Activated naive CD8-positive, alpha-beta T cell treated with anti-CD3 and anti-CD28 coated beads, Interleukin-2, amount 10 ng/mL, durations not matched to agents 7 days and 5 days (primary cell): Measurements from ENCODE around the gene CCDC198. TPM values are rescaled to one million over a fixed set of nuclear protein-coding genes. Genes with fewer than 3 reads are reported as not detected.
A peak's percentile ranks its signal among the peaks of the same experiment; 100 is the strongest.

Experiments
- ATAC-seq: fragments of 150-1000 bp; cut with Tn5 transposase; one replicate; pipeline ENCODE4 v1.10.0; 2021; ENCODE audit warnings: low read depth, moderate library complexity
- POLR2A ChIA-PET: fragments of 350-600 bp; sonication (Branson Sonifier 250); formaldehyde crosslinking; loops from one replicate; lab custom pipeline; 2021; ENCODE audit warnings: antibody characterized with exemption; lab: Charles Lee
- DNase-seq: peaks from one replicate; pipeline ENCODE4 v3.0.0; 2021
- H3K27ac Mint-ChIP-seq: one replicate; pipeline ENCODE4 v1.8.0; 2022; ENCODE audit warnings: mild to moderate bottlenecking, mixed read lengths
- H3K27me3 Mint-ChIP-seq: one replicate; pipeline ENCODE4 v1.8.0; 2022; ENCODE audit warnings: mild to moderate bottlenecking, moderate library complexity, mixed read lengths
- H3K36me3 Mint-ChIP-seq: one replicate; pipeline ENCODE4 v1.8.0; 2021; ENCODE audit warnings: mild to moderate bottlenecking, mixed read lengths
- H3K4me1 Mint-ChIP-seq: one replicate; pipeline ENCODE4 v1.8.0; 2021; ENCODE audit warnings: mixed read lengths
- H3K4me3 Mint-ChIP-seq: one replicate; pipeline ENCODE4 v1.8.0; 2022; ENCODE audit warnings: mild to moderate bottlenecking, moderate library complexity, mixed read lengths
- H3K9me3 Mint-ChIP-seq: one replicate; pipeline ENCODE4 v1.8.0; 2021; ENCODE audit warnings: mixed read lengths
- total RNA-seq, 2 experiments: library from RNA; stranded (reverse); gene quantifications; one replicate each; pipeline ENCODE4 v1.2.3, GENCODE V29; 2021

CCDC198 gene, protein sequence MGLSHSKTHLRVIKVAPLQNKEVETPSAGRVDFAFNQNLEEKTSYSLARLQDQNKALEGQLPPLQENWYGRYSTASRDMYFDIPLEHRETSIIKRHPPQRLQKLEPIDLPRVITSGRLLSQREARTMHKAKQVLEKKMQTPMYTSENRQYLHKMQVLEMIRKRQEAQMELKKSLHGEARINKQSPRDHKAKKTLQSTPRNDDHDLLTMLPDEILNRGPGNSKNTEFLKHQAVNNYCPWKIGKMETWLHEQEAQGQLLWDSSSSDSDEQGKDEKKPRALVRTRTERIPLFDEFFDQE
- not detected for total RNA-seq

GRCh38 chr14:57493467-57494181 is at the start of gene CCDC198:
Gene CCDC198, minus strand, starts transcription at chr14:57493857. Its CDS starts 142 bp downstream, at chr14:57493715.
- Mint-ChIP-seq H3K36me3 (no peaks in the 10 kb centered on the region), H3K27ac (peak within 1 kb of the TSS; percentile 66), H3K27me3 (peaks cover 32% of the 10 kb centered on the region), H3K9me3 (no peaks in the 10 kb centered on the region), H3K4me1 (peaks cover 14% of the 10 kb centered on the region), H3K4me3 (peak within 1 kb of the TSS; percentile 68)
- POLR2A ChIA-PET, result interaction anchor here (1.3 kb wide), 1 partner anchor 9 kb away, joined by 7 read pairs; no protein-coding TSS in a partner anchor
- DNase-seq (no peak), ATAC-seq (peak; percentile 89)

DNA sequence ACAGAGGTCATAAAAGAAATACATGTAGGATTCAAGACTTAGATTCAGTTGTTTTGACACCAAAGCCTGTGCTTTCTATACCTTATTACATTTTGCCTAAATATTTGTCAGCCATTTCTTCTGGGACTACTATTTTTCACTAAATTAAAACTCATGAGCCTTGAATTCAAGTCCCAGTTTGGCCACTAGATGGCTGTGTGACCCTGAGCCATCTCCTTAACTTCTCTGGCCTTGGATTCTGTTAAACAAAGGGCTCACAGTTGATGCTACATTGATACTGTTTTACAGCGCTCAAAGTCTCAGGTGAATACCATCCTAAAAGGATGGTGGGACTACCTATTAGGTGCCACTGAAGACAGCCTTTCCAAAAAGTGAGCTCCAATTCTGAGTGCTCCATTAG is 39.6 kb upstream of the CCDC198 start:
- no peak overlapping the region for H3K27ac Mint-ChIP-seq
- H3K27me3 Mint-ChIP-seq, result peaks cover 4% of the 10 kb centered on the region
- POLR2A ChIA-PET, result no interaction called here
- H3K9me3 Mint-ChIP-seq, result no peaks in the 10 kb centered on the region
- H3K4me3 Mint-ChIP-seq, result no peak overlapping the region
- DNase-seq (no peak), ATAC-seq (no peak)
- H3K4me1 Mint-ChIP-seq, result no peaks in the 10 kb centered on the region
- H3K36me3 Mint-ChIP-seq, result no peaks in the 10 kb centered on the region

DNA sequence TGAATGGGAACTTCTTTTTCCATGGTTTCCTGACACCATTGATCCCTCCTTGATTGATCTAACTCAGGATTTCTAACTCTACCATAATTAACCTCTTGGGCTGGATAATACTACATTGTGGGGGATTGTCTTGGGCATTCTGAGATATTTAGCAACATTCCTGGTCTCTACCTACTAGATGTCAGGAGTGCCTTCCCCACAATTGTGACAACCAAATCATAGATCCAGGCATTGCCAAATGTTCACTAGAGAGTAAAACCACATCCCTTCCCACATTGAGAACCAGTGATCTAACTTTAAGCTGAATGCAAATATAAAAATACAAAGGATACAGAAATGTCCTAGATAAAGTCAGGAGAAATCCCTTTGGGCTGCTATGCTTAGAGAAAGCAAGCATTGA is 36.9 kb upstream of the CCDC198 start:
- no peak overlapping the region for H3K4me3 Mint-ChIP-seq
- POLR2A ChIA-PET, result no interaction called here
- no peaks in the 10 kb centered on the region for H3K4me1 Mint-ChIP-seq
- no peaks in the 10 kb centered on the region for H3K36me3 Mint-ChIP-seq
- no peak for ATAC-seq
- no peak overlapping the region for H3K27ac Mint-ChIP-seq
- DNase-seq, result no peak
- peaks cover 4% of the 10 kb centered on the region for H3K9me3 Mint-ChIP-seq
- H3K27me3 Mint-ChIP-seq, result peaks cover 4% of the 10 kb centered on the region

GRCh38 chr14:57526942-57527341 is 33.3 kb upstream of the CCDC198 start:
- H3K9me3 Mint-ChIP-seq, result peaks cover 15% of the 10 kb centered on the region
- DNase-seq, result no peak

GRCh38 chr14:57519043-57519442 is 25.4 kb upstream of the CCDC198 start:
- DNase-seq, result no peak
- Mint-ChIP-seq H3K27me3 (peaks cover 6% of the 10 kb centered on the region), H3K4me3 (no peak overlapping the region), H3K9me3 (peaks cover 15% of the 10 kb centered on the region), H3K36me3 (no peaks in the 10 kb centered on the region), H3K27ac (no peak overlapping the region), H3K4me1 (no peaks in the 10 kb centered on the region)
- POLR2A ChIA-PET, result interaction anchor here (0.7 kb wide), 1 partner anchor 13 kb away, joined by 3 read pairs; no protein-coding TSS in a partner anchor
- ATAC-seq, result no peak

More at GRCh38 chr14:57526942-57527341, 33.3 kb upstream of the CCDC198 start:
- POLR2A ChIA-PET, result interaction anchor here (0.6 kb wide), 1 partner anchor 92 kb away, joined by 3 read pairs; no protein-coding TSS in a partner anchor
- Mint-ChIP-seq H3K27me3 (peaks cover 8% of the 10 kb centered on the region), H3K4me3 (no peak overlapping the region), H3K27ac (no peak overlapping the region), H3K36me3 (no peaks in the 10 kb centered on the region), H3K4me1 (no peaks in the 10 kb centered on the region)
- ATAC-seq, result no peak

DNA sequence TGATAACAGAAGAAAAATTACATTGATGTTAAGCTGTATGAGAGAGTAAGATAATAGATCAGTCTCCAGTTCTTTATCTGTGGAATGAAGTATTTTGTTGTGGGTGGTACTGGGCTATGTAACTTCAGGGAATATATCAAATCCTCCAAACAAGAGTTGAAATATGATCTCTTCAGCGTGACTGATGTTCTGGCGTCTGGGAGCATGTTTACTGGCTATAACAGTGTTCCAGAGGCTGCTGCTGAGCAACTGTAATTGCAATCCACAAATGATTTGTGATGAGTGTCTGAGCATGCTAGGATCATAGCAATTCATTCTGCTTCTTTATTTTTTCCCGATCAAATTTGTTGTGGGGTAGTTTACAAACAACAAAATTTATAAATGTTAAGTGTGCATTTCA is 18.6 kb upstream of the CCDC198 start:
- no peak for DNase-seq
- peaks cover 9% of the 10 kb centered on the region for H3K9me3 Mint-ChIP-seq
- ATAC-seq, result no peak
- H3K27ac Mint-ChIP-seq, result no peak overlapping the region
- H3K36me3 Mint-ChIP-seq, result no peaks in the 10 kb centered on the region
- H3K27me3 Mint-ChIP-seq, result peaks cover 5% of the 10 kb centered on the region
- POLR2A ChIA-PET, result no interaction called here
- no peak overlapping the region for H3K4me3 Mint-ChIP-seq
- H3K4me1 Mint-ChIP-seq, result no peaks in the 10 kb centered on the region

DNA sequence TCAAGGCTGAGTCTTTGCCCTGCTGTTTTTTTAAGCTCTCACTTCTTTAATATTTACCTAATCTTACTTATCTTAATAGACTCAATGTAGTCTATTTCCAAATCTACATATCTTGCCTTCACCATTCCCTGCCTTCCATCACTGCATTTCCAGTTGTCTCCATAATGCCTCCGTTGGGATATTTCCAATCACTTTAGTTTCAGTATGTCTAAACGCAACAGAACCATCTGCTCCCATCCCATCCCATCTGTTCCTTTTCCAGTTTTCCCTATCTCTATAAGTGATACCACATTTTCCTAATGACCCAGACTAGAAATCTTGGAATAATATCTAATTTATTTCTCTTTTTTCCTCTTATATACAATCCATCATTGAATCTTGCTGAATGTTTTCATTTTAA is 15.1 kb upstream of the CCDC198 start:
- no peak for ATAC-seq
- peaks cover 4% of the 10 kb centered on the region for H3K27me3 Mint-ChIP-seq
- H3K9me3 Mint-ChIP-seq, result peaks cover 3% of the 10 kb centered on the region
- H3K36me3 Mint-ChIP-seq, result no peaks in the 10 kb centered on the region
- POLR2A ChIA-PET, result no interaction called here
- no peak overlapping the region for H3K4me3 Mint-ChIP-seq
- no peak for DNase-seq
- no peak overlapping the region for H3K27ac Mint-ChIP-seq
- H3K4me1 Mint-ChIP-seq, result no peaks in the 10 kb centered on the region

DNA sequence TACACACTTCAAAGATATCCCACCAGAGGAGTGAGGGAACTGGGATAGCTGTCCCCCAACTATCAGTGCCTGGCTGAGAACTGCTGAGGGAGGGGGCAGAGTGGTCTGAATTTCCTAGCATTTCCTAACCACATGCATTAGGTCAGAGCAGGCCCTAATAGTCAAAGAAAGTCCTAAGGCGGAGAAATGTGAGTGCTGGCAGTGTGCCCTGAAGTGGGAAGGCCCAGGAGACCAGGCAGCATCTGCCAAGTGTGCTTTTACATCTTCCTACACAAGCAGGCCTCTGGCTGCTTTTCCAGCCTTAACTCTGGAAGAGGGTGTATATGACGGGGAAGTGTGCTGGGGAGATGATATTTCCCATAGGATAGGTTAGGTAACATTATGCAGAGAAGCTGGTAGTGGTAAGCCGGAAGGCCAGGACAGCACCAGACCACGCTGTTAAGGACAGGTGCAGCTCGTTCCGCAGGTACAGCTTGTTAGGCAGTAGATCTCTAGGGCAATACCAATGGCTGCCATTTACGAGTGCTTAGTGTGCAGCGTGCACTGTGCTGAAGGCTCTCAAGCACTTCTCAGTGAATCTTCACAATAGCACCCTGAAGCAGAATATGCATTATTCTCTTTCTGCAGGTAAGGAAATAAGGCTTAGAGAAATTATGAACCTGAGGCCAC is 9.1 kb upstream of the CCDC198 start:
- no peaks in the 10 kb centered on the region for H3K27me3 Mint-ChIP-seq
- no peak for DNase-seq
- no peak overlapping the region for H3K27ac Mint-ChIP-seq
- POLR2A ChIA-PET, result no interaction called here
- H3K9me3 Mint-ChIP-seq, result peaks cover 1% of the 10 kb centered on the region
- no peak overlapping the region for H3K4me3 Mint-ChIP-seq
- ATAC-seq, result no peak
- H3K4me1 Mint-ChIP-seq, result no peaks in the 10 kb centered on the region
- H3K36me3 Mint-ChIP-seq, result no peaks in the 10 kb centered on the region

DNA sequence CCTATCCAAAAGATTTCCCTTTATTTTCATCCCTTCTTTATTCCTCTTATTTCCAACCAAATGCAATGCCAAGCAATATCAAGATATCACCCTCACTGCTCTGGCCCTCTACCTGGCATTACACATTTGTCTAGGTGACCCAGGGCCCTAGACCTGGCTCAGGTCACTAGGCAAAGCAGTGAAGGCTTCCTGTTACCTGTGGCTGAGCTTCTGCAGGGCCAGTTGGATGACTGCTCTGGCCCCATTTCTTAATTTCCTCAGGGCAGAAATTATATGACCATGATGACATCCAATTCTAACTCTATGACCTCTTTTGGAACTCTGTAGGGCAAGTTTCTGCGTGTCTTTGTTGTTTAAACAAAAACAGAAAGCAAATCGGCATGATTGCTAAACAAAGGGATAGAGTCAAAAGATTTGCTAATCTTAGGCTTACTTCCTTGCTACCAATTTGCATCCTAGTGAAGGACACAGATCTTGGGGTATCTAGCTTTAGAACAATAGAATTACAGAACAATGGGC is 7.4 kb upstream of the CCDC198 start:
- Mint-ChIP-seq H3K27me3 (peaks cover 4% of the 10 kb centered on the region), H3K36me3 (no peaks in the 10 kb centered on the region), H3K4me3 (no peak overlapping the region), H3K27ac (no peak overlapping the region), H3K4me1 (no peaks in the 10 kb centered on the region), H3K9me3 (peaks cover 1% of the 10 kb centered on the region)
- POLR2A ChIA-PET, result no interaction called here
- ATAC-seq (no peak), DNase-seq (no peak)

- POLR2A ChIA-PET, result no interaction called here
- no peak overlapping the region for H3K27ac Mint-ChIP-seq
- H3K9me3 Mint-ChIP-seq, result peaks cover 1% of the 10 kb centered on the region
- H3K36me3 Mint-ChIP-seq, result no peaks in the 10 kb centered on the region
- DNase-seq, result no peak
- ATAC-seq, result no peak
- no peak overlapping the region for H3K4me3 Mint-ChIP-seq
- H3K4me1 Mint-ChIP-seq, result peaks cover 5% of the 10 kb centered on the region
- H3K27me3 Mint-ChIP-seq, result peaks cover 20% of the 10 kb centered on the region
Observed at GRCh38 chr14:57498659-57499058, 5.0 kb upstream of the CCDC198 start.

- Mint-ChIP-seq H3K27me3 (peaks cover 21% of the 10 kb centered on the region), H3K9me3 (peaks cover 1% of the 10 kb centered on the region), H3K4me1 (peaks cover 11% of the 10 kb centered on the region), H3K4me3 (no peak overlapping the region), H3K36me3 (no peaks in the 10 kb centered on the region), H3K27ac (no peak overlapping the region)
- ATAC-seq (no peak), DNase-seq (no peak)
- POLR2A ChIA-PET, result no interaction called here
Observed at GRCh38 chr14:57498035-57498434, 4.4 kb upstream of the CCDC198 start.

GRCh38 chr14:57495416-57495815 is 1.8 kb upstream of the CCDC198 start:
- POLR2A ChIA-PET, result no interaction called here
- peaks cover 14% of the 10 kb centered on the region for H3K4me1 Mint-ChIP-seq
- DNase-seq, result no peak
- peaks cover 28% of the 10 kb centered on the region for H3K27me3 Mint-ChIP-seq
- no peak overlapping the region for H3K4me3 Mint-ChIP-seq
- ATAC-seq, result no peak
- no peak overlapping the region for H3K27ac Mint-ChIP-seq
- H3K9me3 Mint-ChIP-seq, result peaks cover 1% of the 10 kb centered on the region
- no peaks in the 10 kb centered on the region for H3K36me3 Mint-ChIP-seq

- ATAC-seq, result no peak
- Mint-ChIP-seq H3K4me3 (no peak overlapping the region), H3K27ac (no peak overlapping the region), H3K27me3 (peaks cover 32% of the 10 kb centered on the region), H3K4me1 (peaks cover 14% of the 10 kb centered on the region), H3K9me3 (no peaks in the 10 kb centered on the region), H3K36me3 (no peaks in the 10 kb centered on the region)
- DNase-seq, result no peak
- POLR2A ChIA-PET, result interaction anchor here (1.3 kb wide), 1 partner anchor 8 kb away, joined by 7 read pairs; no protein-coding TSS in a partner anchor
Observed at GRCh38 chr14:57492859-57493258, 798 bp downstream of the CCDC198 start.
